Upper lobe of right lung (tissue), 1 donor: ENCODE measurements around the gene KPNA2. TPM values are rescaled to one million over a fixed set of nuclear protein-coding genes. Genes with fewer than 3 reads are reported as not detected.

Experiments used
- ATAC-seq: fragments of 200-7000 bp; cut with Tn5 transposase; one replicate; pipeline ENCODE4 v1.9.1; 2020; ENCODE audit warnings: mild to moderate bottlenecking, moderate library complexity
- DNase-seq: peaks from one replicate; pipeline ENCODE4 v3.0.0-alpha.2; 2020
- H3K27ac ChIP-seq: fragments of 200-600 bp; one replicate; pipeline ENCODE4 v1.8.0; 2022
- H3K27me3 ChIP-seq: fragments of 200-600 bp; one replicate; pipeline ENCODE4 v1.8.0; 2022; ENCODE audit warnings: mild to moderate bottlenecking
- H3K36me3 ChIP-seq: fragments of 200-600 bp; one replicate; pipeline ENCODE4 v1.8.0; 2022
- H3K4me1 ChIP-seq: fragments of 200-600 bp; one replicate; pipeline ENCODE4 v1.8.0; 2022
- H3K4me3 ChIP-seq: fragments of 200-600 bp; one replicate; pipeline ENCODE4 v1.8.0; 2022; ENCODE audit warnings: mild to moderate bottlenecking
- H3K9me3 ChIP-seq: fragments of 200-600 bp; one replicate; pipeline ENCODE4 v1.8.0; 2022
- intact Hi-C: fragments of 100-400 bp; cut with DNase I; formaldehyde crosslinking; loops from one replicate; pipeline ENCODE4 v1.11.0; 2022
- total RNA-seq: library from RNA; stranded (reverse); fragmentation: NEBNext Ultra II Directional; extraction: Animal tissue kit (Norgen Biotek cat#: 25700); gene quantifications from one replicate; pipeline ENCODE4 v1.2.1, GENCODE V29; 2021
- TF ChIP-seq, protein P1 (sequence below): fragments of 200-600 bp; IDR thresholded peaks from one replicate; pipeline ENCODE4 v1.8.0; 2022; ENCODE audit warnings: antibody characterized with exemption
- donor health status: DM: no; HTN: yes; CAD: no; lungs with severe emphysema.

KPNA2 gene
- total RNA-seq, 1 donor from 2014 or later: 27.0 TPM

DNA sequence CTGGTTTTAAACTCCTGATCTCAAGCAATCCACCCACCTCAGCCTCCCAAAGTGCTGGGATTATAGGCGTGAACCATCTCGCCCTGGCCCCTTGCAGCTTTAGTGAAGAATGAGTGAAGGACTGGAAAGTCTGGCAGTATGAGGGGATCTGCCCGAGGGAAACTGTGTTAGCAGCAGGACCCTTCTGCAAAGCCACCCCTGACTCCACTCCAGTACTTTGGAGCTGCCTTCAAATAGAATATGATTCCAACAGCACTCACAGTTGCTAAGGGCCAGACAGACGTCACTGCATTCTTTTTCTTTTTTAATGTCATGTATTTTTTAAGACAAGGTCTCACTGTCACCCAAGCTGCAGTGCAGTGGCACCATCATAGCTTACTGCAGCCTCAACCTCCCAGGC is 52.3 kb downstream of the KPNA2 start:
- no peaks in the 10 kb centered on the region for H3K36me3 ChIP-seq
- TF ChIP-seq, protein P1, sequence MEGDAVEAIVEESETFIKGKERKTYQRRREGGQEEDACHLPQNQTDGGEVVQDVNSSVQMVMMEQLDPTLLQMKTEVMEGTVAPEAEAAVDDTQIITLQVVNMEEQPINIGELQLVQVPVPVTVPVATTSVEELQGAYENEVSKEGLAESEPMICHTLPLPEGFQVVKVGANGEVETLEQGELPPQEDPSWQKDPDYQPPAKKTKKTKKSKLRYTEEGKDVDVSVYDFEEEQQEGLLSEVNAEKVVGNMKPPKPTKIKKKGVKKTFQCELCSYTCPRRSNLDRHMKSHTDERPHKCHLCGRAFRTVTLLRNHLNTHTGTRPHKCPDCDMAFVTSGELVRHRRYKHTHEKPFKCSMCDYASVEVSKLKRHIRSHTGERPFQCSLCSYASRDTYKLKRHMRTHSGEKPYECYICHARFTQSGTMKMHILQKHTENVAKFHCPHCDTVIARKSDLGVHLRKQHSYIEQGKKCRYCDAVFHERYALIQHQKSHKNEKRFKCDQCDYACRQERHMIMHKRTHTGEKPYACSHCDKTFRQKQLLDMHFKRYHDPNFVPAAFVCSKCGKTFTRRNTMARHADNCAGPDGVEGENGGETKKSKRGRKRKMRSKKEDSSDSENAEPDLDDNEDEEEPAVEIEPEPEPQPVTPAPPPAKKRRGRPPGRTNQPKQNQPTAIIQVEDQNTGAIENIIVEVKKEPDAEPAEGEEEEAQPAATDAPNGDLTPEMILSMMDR: no peak
- peaks cover 12% of the 10 kb centered on the region for H3K4me1 ChIP-seq
- intact Hi-C loops: no loop called here
- no peak overlapping the region for H3K27ac ChIP-seq
- ATAC-seq (no peak), DNase-seq (no peak)
- H3K9me3 ChIP-seq: no peaks in the 10 kb centered on the region
- H3K27me3 ChIP-seq: no peaks in the 10 kb centered on the region
- no peak overlapping the region for H3K4me3 ChIP-seq

DNA sequence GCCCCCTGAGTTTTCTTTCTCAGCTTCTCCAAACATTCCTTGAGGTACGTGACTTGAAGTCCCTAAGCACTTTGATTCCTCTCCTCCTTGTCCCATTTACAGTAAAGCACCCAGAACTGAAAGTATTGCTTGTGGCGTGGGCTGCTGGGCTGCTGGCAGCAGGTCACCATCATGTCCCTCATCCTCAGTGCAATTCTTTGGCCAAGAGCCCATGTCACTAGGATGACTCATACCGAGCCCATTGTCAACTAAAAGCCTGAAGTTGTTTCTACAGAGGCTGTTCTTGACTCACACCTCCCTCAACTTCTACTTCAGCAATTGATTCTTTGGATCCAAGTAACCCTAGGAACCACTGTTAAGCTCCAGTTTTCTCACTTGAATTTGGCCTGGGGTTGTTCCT is 54.3 kb downstream of the KPNA2 start:
- H3K9me3 ChIP-seq: no peaks in the 10 kb centered on the region
- peaks cover 12% of the 10 kb centered on the region for H3K4me1 ChIP-seq
- H3K27me3 ChIP-seq: no peaks in the 10 kb centered on the region
- TF ChIP-seq, protein P1: no peak
- DNase-seq: peak; percentile 72
- intact Hi-C loops: no loop called here
- H3K27ac ChIP-seq: no peak overlapping the region
- ATAC-seq: peak; percentile 87
- H3K36me3 ChIP-seq: no peaks in the 10 kb centered on the region
- no peak overlapping the region for H3K4me3 ChIP-seq

DNA sequence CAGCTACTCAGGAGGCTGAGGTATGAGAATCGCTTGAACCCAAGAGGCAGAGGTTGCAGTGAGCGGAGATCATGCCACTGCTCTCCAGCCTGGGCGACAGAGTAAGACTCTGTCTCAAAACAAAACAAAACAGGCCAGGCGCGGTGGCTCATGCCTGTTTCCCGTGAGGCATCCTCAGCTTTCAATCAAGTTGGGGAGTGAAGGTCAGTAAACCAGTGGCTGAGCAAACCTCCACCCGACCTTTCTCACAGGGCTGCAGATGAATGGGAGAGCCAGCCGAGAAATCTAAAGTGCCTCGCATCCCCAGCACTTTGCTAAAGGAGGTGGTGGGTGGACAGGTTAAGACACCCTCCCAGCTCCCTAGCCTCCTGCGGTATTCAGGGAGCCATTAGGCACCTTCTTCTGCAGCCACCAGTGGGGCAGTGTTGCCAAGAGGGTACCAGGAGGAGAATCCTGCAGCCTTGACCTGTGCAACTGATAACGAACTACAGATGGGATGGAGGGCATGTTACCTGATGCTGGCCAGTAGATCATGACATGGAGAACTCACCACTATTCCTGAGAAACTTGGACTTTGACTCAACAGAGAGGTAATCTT is 59.0 kb downstream of the KPNA2 start:
- DNase-seq: no peak
- H3K27me3 ChIP-seq: no peaks in the 10 kb centered on the region
- no peaks in the 10 kb centered on the region for H3K9me3 ChIP-seq
- no peaks in the 10 kb centered on the region for H3K4me1 ChIP-seq
- H3K4me3 ChIP-seq: no peak overlapping the region
- intact Hi-C loops: no loop called here
- no peaks in the 10 kb centered on the region for H3K36me3 ChIP-seq
- TF ChIP-seq, protein P1: no peak
- ATAC-seq: no peak
- H3K27ac ChIP-seq: no peak overlapping the region

DNA sequence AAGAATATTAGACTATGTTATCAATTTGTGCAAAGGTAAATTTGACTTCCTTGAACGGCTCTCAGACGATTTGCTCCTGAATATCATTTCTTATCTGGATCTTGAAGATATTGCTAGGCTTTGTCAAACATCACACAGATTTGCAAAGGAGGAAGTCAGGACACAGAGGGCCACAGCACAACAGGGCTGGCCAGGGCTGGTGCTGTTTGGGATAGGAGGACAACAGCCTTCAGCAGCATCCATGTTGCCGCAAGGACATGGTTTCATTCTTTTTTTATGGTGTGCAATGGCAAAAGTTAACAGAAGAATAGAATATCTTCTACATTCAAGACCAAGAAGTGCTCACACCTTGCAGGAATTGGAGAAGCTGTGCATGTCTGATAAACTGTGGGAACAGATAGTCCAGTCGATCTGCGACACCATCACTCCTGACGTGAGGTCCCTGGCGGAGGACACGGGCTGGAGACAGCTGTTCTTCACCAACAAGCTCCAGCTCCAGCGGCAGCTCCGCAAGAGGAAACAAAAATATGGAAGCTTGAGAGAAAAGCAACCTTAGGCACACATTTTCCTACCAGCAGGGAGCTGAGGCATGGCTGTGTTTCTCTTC is 59.8 kb downstream of the KPNA2 start:
- Histone ChIP-seq H3K27me3 (no peaks in the 10 kb centered on the region), H3K4me1 (no peaks in the 10 kb centered on the region), H3K9me3 (no peaks in the 10 kb centered on the region), H3K4me3 (no peak overlapping the region), H3K27ac (no peak overlapping the region), H3K36me3 (no peaks in the 10 kb centered on the region)
- DNase-seq (no peak), ATAC-seq (no peak)
- intact Hi-C loops: no loop called here
- TF ChIP-seq, protein P1: no peak

DNA sequence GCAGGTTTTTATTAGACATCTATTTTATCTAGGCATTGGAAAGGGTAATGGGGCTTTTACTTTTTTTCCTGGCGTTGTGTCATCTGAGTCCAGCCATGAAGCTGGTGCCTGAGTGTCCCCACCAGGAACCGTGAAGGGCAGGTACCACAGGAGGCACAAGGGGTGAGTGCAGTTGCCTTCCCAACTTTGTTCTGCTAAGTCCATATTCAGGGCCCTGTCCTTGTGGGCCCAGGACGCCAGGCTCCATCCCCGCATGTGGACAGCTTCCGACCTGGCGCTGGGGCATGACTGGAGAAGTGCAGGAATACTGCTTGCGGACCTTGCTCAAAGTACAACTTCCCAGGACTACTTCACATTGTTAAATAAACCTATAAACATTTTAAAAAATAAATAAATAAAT is 60.6 kb downstream of the KPNA2 start:
- H3K4me1 ChIP-seq: peaks cover 3% of the 10 kb centered on the region
- H3K27ac ChIP-seq: no peak overlapping the region
- TF ChIP-seq, protein P1: no peak
- intact Hi-C loops: no loop called here
- H3K4me3 ChIP-seq: no peak overlapping the region
- DNase-seq (no peak), ATAC-seq (no peak)
- no peaks in the 10 kb centered on the region for H3K9me3 ChIP-seq
- H3K27me3 ChIP-seq: no peaks in the 10 kb centered on the region
- no peaks in the 10 kb centered on the region for H3K36me3 ChIP-seq

Other genes starting within 250 kb of the KPNA2 start
- gene BPTF, start 210.2 kb upstream of the KPNA2 start, total RNA-seq: 91.8 TPM
- 5.3 TPM for gene C17orf58, start 39.3 kb upstream of the KPNA2 start, total RNA-seq
- gene AMZ2, start 212.3 kb downstream of the KPNA2 start, total RNA-seq: 50.5 TPM